BE2C (cell line): ENCODE results near the gene HDAC3.

ENCODE experiments used
- DNase-seq: peaks from one replicate; pipeline ENCODE4 v3.0.0-alpha.2; 2020
- H3K27me3 ChIP-seq: fragments of 250-450 bp; sonication (Bioruptor Pico); 2 replicates; pipeline ENCODE4 v1.5.1; 2020; ENCODE audit warnings: mild to moderate bottlenecking
- H3K36me3 ChIP-seq: fragments of 250-450 bp; sonication (Bioruptor Pico); 2 replicates; pipeline ENCODE4 v1.5.1; 2020; ENCODE audit warnings: mild to moderate bottlenecking
- H3K4me1 ChIP-seq: fragments of 250-450 bp; sonication (Bioruptor Pico); 2 replicates; pipeline ENCODE4 v1.5.1; 2020
- H3K4me3 ChIP-seq: 2 replicates; pipeline ENCODE4 v1.5.1; 2011; ENCODE audit warnings: low read depth, low read length
- H3K9me3 ChIP-seq: fragments of 250-450 bp; sonication (Bioruptor Pico); 2 replicates; pipeline ENCODE4 v1.5.1; 2020
- CTCF ChIP-seq: IDR thresholded peaks from 2 replicates; pipeline ENCODE4 v1.5.1; 2012; ENCODE audit warnings: mild to moderate bottlenecking, low read depth, low read length

The HDAC3 gene

GRCh38 chr5:141672071-141672840 is 35.6 kb upstream of the HDAC3 start:
- no peak for TF ChIP-seq CTCF
- peaks cover 13% of the 10 kb centered on the region for H3K36me3 ChIP-seq
- no peak overlapping the region for H3K4me3 ChIP-seq
- H3K27me3 ChIP-seq = no peaks in the 10 kb centered on the region
- DNase-seq = no peak
- H3K9me3 ChIP-seq = no peaks in the 10 kb centered on the region
- H3K4me1 ChIP-seq = 0 out of 2 replicates have a peak, but pooled peaks cover 5% of the 10 kb centered on the region

- no peak overlapping the region for H3K4me3 ChIP-seq
- no peaks in the 10 kb centered on the region for H3K27me3 ChIP-seq
- H3K36me3 ChIP-seq = peaks cover 13% of the 10 kb centered on the region
- TF ChIP-seq CTCF = peak; percentile 23; the same call in 1 of the 2 replicates
- 0 out of 2 replicates have a peak, but pooled peaks cover 5% of the 10 kb centered on the region for H3K4me1 ChIP-seq
- DNase-seq = no peak
- H3K9me3 ChIP-seq = no peaks in the 10 kb centered on the region
Measured at GRCh38 chr5:141669520-141669919, 32.9 kb upstream of the HDAC3 start.

- Histone ChIP-seq H3K9me3 (no peaks in the 10 kb centered on the region), H3K36me3 (peaks cover 13% of the 10 kb centered on the region), H3K4me1 (0 out of 2 replicates have a peak, but pooled peaks cover 5% of the 10 kb centered on the region), H3K4me3 (no peak overlapping the region), H3K27me3 (no peaks in the 10 kb centered on the region)
- DNase-seq = no peak
- no peak for TF ChIP-seq CTCF
Measured at GRCh38 chr5:141668601-141669265, 32.1 kb upstream of the HDAC3 start.

GRCh38 chr5:141665995-141666940 is 29.6 kb upstream of the HDAC3 start:
- DNase-seq = no peak
- Histone ChIP-seq H3K9me3 (no peaks in the 10 kb centered on the region), H3K36me3 (peaks cover 4% of the 10 kb centered on the region), H3K4me3 (no peak overlapping the region), H3K4me1 (no peaks in the 10 kb centered on the region), H3K27me3 (no peaks in the 10 kb centered on the region)
- TF ChIP-seq CTCF = no peak

- no peaks in the 10 kb centered on the region; the same call in 1 of the 2 replicates for H3K4me1 ChIP-seq
- peak; percentile 97 for TF ChIP-seq CTCF
- peaks cover 4% of the 10 kb centered on the region for H3K36me3 ChIP-seq
- DNase-seq = peak; percentile 81
- H3K27me3 ChIP-seq = no peaks in the 10 kb centered on the region
- H3K9me3 ChIP-seq = no peaks in the 10 kb centered on the region
- H3K4me3 ChIP-seq = no peak overlapping the region
Measured at GRCh38 chr5:141664733-141665461, 28.2 kb upstream of the HDAC3 start.
